ENCODE measurements around the gene SLC2A5.

DNA sequence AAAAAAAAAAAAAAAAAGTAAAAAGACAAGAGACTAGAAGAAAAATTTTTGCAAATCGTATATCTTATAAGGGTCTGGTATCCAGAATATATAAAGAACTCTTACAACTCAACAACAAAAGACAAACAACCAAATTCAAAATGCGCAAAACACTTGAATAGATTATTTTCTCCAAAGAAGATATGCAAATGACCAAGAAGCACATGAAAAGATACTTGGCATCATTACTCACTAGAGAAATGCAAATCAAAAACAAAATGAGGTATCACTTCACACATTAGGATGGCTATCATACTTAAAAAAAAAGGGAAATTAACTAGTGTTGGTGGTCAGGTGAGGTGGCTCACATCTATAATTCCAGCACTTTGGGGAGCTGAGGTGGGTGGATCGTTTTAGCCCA, 12.0 kb upstream of the SLC2A5 start:
- TF ChIP-seq CTCF (IDR thresholded peaks at IDR 0.05), result no peak
- no peak for TF ChIP-seq POLR2A (IDR thresholded peaks at IDR 0.05)
- TF ChIP-seq POLR2AphosphoS5 (IDR thresholded peaks at IDR 0.05), result no peak
